ENCODE measurements around the gene CNTNAP2.

- TF ChIP-seq, protein P1, sequence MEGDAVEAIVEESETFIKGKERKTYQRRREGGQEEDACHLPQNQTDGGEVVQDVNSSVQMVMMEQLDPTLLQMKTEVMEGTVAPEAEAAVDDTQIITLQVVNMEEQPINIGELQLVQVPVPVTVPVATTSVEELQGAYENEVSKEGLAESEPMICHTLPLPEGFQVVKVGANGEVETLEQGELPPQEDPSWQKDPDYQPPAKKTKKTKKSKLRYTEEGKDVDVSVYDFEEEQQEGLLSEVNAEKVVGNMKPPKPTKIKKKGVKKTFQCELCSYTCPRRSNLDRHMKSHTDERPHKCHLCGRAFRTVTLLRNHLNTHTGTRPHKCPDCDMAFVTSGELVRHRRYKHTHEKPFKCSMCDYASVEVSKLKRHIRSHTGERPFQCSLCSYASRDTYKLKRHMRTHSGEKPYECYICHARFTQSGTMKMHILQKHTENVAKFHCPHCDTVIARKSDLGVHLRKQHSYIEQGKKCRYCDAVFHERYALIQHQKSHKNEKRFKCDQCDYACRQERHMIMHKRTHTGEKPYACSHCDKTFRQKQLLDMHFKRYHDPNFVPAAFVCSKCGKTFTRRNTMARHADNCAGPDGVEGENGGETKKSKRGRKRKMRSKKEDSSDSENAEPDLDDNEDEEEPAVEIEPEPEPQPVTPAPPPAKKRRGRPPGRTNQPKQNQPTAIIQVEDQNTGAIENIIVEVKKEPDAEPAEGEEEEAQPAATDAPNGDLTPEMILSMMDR (IDR thresholded peaks at IDR 0.05 in 4 of 5, conservative IDR thresholded peaks at IDR 0.05 in 1 of 5), result no peak
- no peak for TF ChIP-seq POLR2A (IDR thresholded peaks at IDR 0.05)
These were observed 896.1 kb downstream of the CNTNAP2 start for GRCh38 chr7:147012666-147013065.

Measured in gastrocnemius medialis (tissue), 4 donors.